Hematopoietic multipotent progenitor cell treated with erythropoietin and hydrocortisone succinate and interleukin-3 and kit ligand, for 4 days (in vitro differentiated cells): ENCODE data around the gene KPNA6.
"Not testable (repeated sequence)": the region's sequence is repeated elsewhere in the genome, so short reads cannot be mapped to it uniquely, and the experiment has no call there.

Experiments used
- DNase-seq: peaks from one replicate; pipeline ENCODE4 v3.0.0-alpha.2; 2015

KPNA6 gene

GRCh38 chr1:32100807-32101708, 6.8 kb upstream of the KPNA6 start:
- DNase-seq, result no peak

- no peak for DNase-seq
Measured at GRCh38 chr1:32104127-32104526, 3.7 kb upstream of the KPNA6 start.

DNA sequence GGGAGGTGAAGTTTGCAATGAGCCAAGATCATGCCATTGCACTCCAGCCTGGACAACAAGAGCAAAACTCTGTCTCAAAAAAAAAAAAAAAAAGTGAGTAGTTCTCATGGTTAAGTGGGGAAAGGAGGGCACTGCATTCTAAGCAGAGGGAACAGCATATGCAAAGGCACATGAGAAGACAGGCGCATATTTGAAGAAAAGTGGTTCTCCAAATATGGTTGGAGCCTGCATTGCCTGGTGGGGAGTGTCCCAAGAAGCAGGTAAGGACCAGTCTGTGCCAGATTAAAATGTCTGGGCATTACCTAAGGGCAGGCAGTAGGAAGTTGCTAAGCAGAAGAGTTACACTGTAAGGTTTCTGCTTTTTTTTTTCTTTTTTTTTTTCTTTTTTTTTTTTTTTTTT, 2.5 kb upstream of the KPNA6 start:
- DNase-seq, result no peak

DNA sequence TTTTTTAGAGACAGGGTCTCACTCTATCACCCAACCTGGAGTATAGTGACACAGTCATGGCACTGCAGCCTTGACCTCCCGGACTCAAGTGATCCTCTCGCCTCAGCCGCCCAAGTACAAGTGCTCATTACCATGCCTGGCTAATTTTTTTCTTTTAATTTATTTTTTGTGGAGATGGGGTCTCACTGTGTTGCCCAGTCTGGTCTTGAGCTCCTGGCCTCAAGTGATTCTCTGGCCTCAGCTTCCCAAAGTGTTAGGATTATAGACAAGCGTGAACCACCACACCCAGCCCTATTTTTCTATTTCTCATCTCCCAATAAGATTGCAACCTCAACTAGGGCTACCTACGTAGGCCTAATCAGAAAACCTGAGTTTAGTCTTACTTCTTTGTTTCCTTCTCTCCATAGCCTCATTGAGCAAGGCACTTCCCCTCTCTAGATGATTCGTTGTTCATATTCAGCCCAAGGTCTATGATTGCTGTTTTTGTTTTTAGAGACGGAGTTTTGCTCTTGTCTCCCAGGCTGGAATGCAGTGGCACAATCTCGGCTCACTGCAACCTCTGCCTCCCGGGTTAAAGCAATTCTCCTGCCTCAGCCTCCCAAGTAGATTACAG, 1.1 kb upstream of the KPNA6 start:
- peak; percentile 31 for DNase-seq

DNA sequence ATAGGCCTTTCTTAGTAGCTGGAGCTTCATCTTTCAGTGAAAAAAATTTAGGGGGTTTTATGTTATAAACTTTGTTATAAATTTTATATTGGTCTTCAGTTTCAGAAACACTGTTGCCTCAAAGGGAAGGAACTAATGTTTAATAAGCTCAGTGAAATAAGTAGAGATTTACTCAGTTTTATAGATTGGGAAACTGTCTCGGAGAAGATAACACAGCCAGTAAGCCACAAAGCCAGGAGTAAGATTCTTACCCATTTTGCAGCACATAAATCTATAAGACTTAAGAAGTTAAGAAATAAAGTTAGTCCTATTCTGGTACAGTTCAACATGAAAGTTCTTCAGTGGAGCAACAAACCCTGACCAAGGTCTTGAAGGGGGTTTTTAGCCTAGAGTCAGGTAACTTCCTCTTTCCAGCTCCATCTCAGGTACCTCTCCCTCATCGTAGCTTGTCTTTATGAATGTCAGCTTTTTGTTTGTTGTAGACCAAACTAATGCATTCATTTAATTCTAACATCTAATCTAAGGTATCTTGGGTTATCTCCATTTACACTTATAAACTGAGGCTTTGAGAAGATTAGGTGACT, 3.3 kb downstream of the KPNA6 start:
- no peak for DNase-seq

- no peak for DNase-seq
Measured at GRCh38 chr1:32111789-32112188, 3.9 kb downstream of the KPNA6 start.

- no peak for DNase-seq
Measured at GRCh38 chr1:32112806-32113375, 5.0 kb downstream of the KPNA6 start.

DNA sequence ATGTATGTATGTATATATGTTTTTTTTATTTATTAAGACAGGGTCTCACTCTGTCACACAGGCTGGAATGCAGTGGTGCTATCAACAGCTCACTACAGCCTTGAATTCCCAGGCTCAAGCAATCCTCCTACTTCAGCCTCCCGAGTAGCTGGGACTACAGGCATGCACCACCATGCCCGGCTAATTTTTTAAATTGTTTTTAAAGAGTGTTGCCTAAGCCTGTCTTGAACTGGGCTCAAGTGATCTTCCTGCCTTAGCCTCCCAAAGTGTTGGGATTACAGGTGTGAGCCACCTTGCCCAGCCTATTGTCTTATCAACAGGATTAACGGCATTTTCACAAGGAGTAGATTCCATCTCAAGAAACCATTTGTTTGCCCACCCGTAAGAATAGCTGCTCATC, 5.6 kb downstream of the KPNA6 start:
- not testable (repeated sequence) for DNase-seq

DNA sequence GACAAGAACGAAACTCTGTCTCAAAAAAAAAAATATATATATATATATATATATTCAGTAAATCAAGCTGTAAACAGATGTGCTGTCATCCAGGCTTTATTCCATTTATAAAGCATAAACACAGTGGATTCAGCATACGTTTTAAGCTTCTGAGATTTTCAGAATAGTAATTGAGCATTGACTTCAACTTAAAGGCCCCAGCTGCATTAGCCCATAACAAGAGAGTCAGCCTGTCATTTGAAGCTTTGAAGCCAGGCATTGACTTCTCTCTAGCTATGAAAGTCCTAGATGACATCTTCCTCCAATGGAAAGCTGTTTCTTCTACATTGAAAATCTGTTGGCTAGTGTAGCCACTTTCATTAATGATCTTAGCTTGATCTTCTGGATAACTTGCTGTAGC, 6.6 kb downstream of the KPNA6 start:
- no peak for DNase-seq

DNA sequence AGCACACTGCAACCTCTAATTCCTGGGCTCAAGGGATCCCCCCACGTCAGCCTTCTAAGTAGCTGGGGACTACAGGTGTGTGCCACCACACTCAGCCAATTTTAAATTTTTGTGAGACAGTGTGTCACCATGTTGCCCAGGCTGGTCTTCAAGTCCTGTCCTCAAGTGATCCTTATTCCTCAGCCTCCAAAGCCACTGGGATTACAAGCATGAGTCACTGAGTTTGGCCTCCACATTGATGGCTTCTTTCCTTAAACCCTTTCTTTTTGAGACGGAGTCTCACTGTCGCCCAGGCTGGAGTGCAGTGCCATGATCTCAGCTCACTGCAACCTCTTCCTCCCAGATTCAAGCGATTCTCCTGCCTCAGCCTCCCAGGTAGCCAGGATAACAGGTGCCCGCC, 7.6 kb downstream of the KPNA6 start:
- no peak for DNase-seq

DNA sequence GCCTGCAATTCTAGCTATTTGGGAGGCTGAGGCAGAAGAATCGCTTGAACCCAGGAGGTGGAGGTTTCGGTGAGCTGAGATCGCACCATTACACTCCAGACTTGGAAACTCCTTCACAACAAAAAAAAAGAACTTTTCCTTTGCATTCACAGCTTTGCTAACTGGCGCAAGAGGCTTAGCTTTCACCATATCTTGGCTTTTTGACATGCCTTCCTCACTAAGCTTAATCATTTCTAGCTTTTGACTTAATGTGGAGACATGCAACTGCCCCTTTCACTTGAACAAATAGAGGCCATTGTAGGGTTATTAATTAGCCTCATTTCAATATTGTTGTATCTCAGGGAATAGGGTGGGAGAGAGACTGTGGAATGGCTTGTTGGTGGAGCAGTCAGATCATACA, 8.7 kb downstream of the KPNA6 start:
- no peak for DNase-seq

DNA sequence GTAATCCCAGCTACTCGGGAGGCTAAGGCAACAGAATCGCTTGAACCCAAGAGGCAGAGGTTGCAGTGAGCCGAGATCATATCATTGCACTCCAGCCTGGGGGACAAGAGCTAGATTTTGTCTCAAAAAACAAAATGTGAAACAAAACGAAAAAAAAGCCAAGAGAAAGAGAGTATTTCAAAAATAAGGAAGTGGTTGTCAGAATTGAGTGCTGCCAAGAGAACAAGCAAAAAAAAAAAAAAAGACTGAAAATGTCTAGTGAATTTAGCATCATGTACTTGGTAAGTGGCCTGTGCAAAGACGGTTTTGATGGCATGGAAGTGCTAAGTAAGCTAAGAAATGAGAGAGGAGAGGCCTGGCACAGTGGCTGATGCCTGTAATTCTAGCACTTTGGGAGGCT, 14.3 kb downstream of the KPNA6 start:
- peak; percentile 76 for DNase-seq

GRCh38 chr1:32123361-32123760, 15.5 kb downstream of the KPNA6 start:
- DNase-seq, result peak; percentile 51

GRCh38 chr1:32125313-32125712, 17.5 kb downstream of the KPNA6 start:
- DNase-seq, result no peak

GRCh38 chr1:32126770-32127169, 18.9 kb downstream of the KPNA6 start:
- no peak for DNase-seq

- DNase-seq, result peak; percentile 73
Measured at GRCh38 chr1:32127409-32128198, 19.7 kb downstream of the KPNA6 start.

GRCh38 chr1:32128479-32128878, 20.6 kb downstream of the KPNA6 start:
- DNase-seq, result no peak

- DNase-seq, result peak; percentile 58
Measured at GRCh38 chr1:32128964-32129363, 21.1 kb downstream of the KPNA6 start.

- DNase-seq, result not testable (repeated sequence)
Measured at GRCh38 chr1:32133950-32134280, 26.1 kb downstream of the KPNA6 start.

GRCh38 chr1:32137111-32137510, 29.3 kb downstream of the KPNA6 start:
- no peak for DNase-seq

DNA sequence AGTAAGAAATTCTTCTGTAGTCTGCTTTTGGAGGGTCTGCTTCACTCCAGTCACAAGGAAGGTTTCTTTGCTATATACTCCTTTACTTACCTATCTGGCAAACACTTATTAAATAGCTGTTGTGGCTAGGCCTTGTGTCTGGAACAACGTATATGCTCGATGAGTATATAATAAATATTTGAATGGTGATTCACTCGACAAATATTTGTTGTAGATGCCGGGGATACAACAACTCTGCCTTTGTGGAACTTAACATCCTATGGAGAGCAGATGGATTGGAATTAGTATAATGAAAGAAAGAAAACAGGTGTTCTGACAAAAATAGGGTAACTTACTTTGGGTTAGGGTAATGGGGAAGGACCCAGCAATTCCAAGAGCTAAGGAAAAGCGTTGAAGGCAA, 31.1 kb downstream of the KPNA6 start:
- no peak for DNase-seq

DNA sequence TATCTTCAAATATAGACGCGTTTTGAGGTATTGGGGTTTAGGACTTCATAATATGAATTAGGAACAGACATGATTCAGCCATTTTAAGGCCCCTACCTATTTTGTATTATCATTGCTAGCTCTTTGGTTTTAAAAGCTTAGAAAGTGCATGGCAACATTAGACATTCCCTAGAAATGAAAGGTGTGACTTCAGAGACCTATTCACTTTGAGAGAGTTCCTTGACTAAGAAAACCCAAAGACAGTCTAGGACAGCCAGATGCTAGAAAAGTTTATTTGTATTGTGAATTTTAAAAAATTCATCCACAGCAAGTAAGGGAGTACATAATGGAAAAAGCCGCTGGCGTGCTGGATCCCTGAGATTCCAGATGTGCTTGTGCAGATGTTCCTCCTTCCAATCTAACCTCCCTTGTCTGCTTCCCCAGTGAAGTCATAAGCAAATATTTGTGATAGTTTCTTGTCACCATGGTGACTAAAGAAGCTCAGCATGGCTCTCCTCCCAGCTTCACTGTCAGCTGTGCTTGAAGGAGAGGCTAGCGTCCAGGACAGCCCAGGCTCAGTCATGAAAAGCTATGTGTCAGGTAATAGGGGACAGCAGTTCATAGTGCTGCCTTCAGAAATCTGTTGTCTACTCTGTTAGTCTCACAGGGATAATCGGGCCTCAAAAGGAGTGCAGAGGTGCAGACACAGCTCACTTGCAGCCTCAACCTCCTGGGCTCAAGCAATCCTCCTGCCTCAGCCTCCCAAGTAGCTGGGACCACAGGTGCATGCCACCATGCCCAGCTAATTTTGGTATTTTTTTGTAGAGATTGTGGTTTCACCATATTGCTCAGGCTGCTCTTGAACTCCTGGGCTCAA, 34.8 kb downstream of the KPNA6 start:
- peak; percentile 22 for DNase-seq
